Left ventricle myocardium superior (tissue), 1 donor: ENCODE data around the gene LTA. TPM values are rescaled to one million over a fixed set of nuclear protein-coding genes. Genes with fewer than 3 reads are reported as not detected.

ENCODE experiments used
- ATAC-seq: fragments of 200-7000 bp; cut with Tn5 transposase; one replicate; pipeline ENCODE4 v1.9.1; 2020; ENCODE audit warnings: mild to moderate bottlenecking, moderate library complexity
- DNase-seq: peaks from one replicate; pipeline ENCODE4 v3.0.0-alpha.2; 2020
- intact Hi-C: fragments of 100-400 bp; cut with micrococcal nuclease; formaldehyde crosslinking; loops from one replicate; pipeline ENCODE4 v1.11.0; 2022
- total RNA-seq: library from RNA; stranded (reverse); fragmentation: NEBNext Ultra II Directional; extraction: Animal tissue kit (Norgen Biotek cat#: 25700); gene quantifications from one replicate; pipeline ENCODE4 v1.2.1, GENCODE V29; 2021
- donor health status: DM: no; HTN: yes; CAD: no; lungs with severe emphysema.

LTA gene
- total RNA-seq, 1 donor from 2014 or later: not detected

DNA sequence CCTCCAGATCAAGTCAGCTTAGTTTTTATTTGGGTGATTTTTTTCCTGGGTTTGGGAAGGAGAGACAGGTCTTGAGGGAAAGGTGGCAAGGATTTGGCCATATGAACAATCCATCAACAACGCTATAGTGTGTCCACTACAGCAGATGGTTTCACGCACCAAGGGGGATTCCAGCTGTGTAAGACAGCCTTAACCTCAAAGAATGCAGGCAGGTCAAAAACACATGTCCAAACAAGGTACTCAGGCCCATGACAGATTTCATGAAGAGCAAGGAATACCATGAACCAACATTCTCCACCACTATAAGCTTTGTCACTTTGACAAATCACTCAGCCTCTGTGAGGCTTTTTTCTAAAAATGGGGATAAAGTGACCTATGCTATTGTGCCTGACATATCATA, 44.9 kb downstream of the LTA start:
- intact Hi-C loops: no loop called here
- DNase-seq (no peak), ATAC-seq (no peak)

DNA sequence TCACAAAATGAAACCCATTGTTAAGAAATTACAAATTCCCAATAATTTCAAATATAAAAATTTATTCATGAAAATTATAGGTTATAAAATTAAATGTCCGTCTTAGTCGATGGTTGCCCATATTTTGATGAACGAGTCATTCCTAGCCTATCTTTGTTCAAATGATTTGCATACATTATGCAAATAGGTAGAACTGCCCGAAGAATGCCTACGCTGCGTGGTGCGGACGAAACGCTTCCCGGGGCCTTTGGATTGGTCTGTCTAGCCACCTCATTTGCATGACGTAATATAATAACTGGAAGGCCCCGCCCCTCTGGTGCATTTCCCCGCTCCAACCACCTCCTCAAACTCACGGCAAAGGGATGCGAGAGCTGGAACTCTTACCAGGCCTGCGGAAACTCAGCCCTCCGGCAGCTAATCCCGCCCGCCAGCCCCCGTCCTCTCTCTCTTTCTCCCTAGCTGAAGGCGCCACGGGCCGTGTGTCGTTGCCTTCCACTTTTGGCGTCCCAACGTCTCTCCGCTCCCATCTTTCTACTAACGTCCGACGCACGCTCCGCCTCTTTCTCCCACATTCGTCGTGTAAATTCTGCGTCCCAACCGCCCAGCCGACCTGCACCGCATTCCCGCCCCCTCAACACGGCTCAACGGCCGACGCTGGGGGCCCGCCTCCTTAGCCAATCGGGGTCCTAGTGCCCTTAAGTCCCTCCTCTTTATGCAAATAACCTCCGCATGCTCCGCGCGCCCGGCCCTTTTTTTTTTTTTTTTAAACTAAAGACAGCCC, 47.9 kb downstream of the LTA start:
- DNase-seq (peak; percentile 98), ATAC-seq (peak; percentile 93)
- intact Hi-C loops: no loop called here

DNA sequence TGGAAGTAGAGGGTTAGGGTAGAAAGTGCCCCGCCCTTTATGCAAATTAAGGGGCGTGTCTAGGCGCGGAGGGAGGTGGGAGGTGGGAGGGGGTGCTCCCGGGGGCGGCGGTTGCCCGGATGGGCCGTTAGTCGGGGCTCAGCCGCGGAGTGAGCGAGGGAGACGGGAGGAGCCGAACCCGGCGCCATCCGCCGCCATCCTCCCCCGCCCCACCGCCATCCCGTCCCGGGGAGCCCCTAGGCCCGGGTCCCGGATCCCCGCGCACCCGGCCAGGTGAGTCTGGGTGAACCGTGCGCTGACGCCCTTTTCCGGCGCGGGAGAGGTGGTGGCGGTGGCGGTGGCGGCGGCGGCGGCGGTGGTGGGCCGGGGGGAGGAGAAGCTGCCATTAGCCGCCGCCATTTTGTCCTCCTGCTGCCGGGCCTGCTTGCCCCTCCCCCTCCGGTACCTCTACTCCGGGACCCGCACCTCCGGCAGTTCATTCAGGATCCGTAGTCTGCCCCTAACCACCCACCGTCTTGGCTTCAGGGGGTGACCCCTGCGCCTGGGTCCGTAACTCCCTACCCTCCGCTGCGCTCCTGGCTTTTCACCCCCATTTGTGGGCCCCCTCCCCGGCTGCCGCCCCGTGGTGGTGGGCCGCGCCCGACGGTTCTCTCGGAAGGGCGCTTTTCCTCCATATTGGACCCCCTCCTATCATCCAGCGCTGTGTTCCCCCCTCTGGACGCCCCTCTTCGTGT, 48.7 kb downstream of the LTA start, which contains the start of gene PRRC2A:
TSS of gene PRRC2A (plus strand) at position 130 of the 734 bp plus-strand sequence. CDS start 2,075 bp downstream, outside the sequence.
- intact Hi-C loops: no loop called here
- DNase-seq: no peak
- peak; percentile 91 for ATAC-seq

DNA sequence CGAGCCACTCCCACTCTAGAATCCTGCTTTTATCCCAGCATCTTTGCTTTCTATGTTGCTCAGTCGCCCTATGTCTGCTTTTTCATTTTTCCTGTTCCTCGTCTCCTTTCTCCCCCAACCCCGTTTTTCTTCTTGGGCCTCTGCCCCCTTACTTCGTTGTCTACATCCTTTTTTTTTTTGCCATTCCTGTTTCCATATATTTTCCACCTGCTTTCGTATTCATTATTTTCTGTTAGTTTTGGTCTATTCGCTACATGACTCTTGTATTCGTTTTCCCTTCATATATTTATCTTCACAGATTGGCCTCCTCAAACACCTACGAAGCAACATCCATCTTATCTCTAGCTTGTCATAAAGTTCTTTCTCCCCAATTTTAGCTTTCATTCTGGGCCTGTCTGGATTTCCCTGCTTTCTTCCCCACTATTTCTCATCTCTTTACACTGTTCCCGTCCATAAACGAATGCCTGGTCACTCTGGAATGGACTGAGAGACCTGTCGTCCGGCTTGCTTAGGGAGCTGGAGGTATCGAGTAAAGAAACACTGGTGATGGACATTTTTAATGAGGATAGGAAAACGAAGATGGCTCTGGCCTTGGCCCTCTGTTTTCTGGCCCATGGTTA, 49.3 kb downstream of the LTA start:
- intact Hi-C loops: no loop called here
- ATAC-seq: no peak
- DNase-seq: no peak

DNA sequence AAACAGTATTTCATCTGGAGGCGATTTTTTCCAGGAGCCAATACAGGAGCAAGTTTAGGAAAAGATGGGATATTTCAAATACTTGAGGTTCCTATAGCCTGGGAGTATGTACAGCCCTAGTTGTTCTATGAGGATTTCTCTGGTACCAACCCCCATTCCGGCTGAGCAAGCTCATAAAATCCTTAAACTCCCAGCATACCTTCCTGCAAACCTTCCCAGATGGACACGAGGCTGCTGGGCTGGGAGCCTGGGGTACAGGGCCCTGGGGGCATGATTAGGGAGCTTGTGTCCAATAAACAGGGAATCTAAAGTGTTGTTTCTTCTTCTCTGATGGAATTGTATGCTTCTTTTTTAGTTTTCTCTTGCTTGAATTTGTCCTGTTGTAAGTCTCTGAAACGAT, 49.9 kb downstream of the LTA start:
- ATAC-seq: no peak
- intact Hi-C loops: no loop called here

DNA sequence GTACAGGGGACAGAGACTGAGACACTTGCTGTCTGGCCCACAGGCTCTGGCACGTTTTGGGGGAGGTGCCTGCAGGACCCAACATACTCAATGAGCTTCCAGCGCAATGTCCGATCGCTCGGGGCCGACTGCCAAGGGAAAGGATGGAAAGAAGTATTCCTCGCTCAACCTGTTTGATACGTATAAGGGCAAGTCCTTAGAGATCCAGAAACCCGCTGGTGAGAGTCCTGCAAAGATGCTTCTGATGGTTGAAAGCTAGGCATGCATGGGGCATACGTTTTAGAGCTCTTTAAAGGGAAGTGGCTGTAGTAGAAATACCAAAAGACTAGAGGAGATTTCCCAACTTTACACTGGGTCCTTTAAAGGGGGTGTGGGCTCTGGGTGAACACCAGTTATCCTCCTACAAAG, 50.6 kb downstream of the LTA start:
- ATAC-seq (no peak), DNase-seq (peak; percentile 48)
- intact Hi-C loops: no loop called here

More for the DNA sequence above, 49.9 kb downstream of the LTA start:
- no peak for DNase-seq

Other genes with a start within 250 kb of the LTA start
- 431 TPM for gene HLA-B, start 215.1 kb upstream of the LTA start, total RNA-seq
- 10.3 TPM for gene MICA, start 168.7 kb upstream of the LTA start, total RNA-seq
- gene MICB, start 74.1 kb upstream of the LTA start, total RNA-seq: 1.7 TPM
- gene MCCD1, start 43.3 kb upstream of the LTA start, total RNA-seq: not detected
- gene DDX39B, start 30.3 kb upstream of the LTA start, total RNA-seq: 176 TPM
- 2.1 TPM for gene ATP6V1G2, start 25.7 kb upstream of the LTA start, total RNA-seq
- 12.7 TPM for gene NFKBIL1, start 24.7 kb upstream of the LTA start, total RNA-seq
- 0.35 TPM for gene TNF, start 3.3 kb downstream of the LTA start, total RNA-seq
- 0.40 TPM for gene LTB, start 10.1 kb downstream of the LTA start, total RNA-seq
- gene LST1, start 14.0 kb downstream of the LTA start, total RNA-seq: 6.9 TPM
- gene NCR3, start 20.7 kb downstream of the LTA start, total RNA-seq: not detected
- gene AIF1, start 42.9 kb downstream of the LTA start, total RNA-seq: 15.5 TPM
- gene PRRC2A, start 48.4 kb downstream of the LTA start, total RNA-seq: 76.9 TPM
- gene BAG6, start 80.4 kb downstream of the LTA start, total RNA-seq: 283 TPM
- 2.4 TPM for gene APOM, start 83.6 kb downstream of the LTA start, total RNA-seq
- 18.6 TPM for gene C6orf47, start 88.5 kb downstream of the LTA start, total RNA-seq
- gene GPANK1, start 92.7 kb downstream of the LTA start, total RNA-seq: 19.2 TPM
- gene CSNK2B, start 93.8 kb downstream of the LTA start, total RNA-seq: 111 TPM
- gene LY6G5B, start 97.7 kb downstream of the LTA start, total RNA-seq: 3.9 TPM
- 1.8 TPM for gene LY6G5C, start 108.8 kb downstream of the LTA start, total RNA-seq
- gene ABHD16A, start 131.0 kb downstream of the LTA start, total RNA-seq: 29.0 TPM
- gene LY6G6F, start 134.6 kb downstream of the LTA start, total RNA-seq: not detected
- not detected for gene LY6G6D, start 143.1 kb downstream of the LTA start, total RNA-seq
- gene LY6G6C, start 149.5 kb downstream of the LTA start, total RNA-seq: not detected
- 0.52 TPM for gene MPIG6B, start 151.1 kb downstream of the LTA start, total RNA-seq
- gene DDAH2, start 157.0 kb downstream of the LTA start, total RNA-seq: 27.6 TPM
- gene CLIC1, start 164.2 kb downstream of the LTA start, total RNA-seq: 77.4 TPM
- 1.3 TPM for gene MSH5, start 167.7 kb downstream of the LTA start, total RNA-seq
- gene SAPCD1, start 190.4 kb downstream of the LTA start, total RNA-seq: 0.47 TPM
- 12.8 TPM for gene VWA7, start 205.0 kb downstream of the LTA start, total RNA-seq
- 22.5 TPM for gene VARS1, start 223.5 kb downstream of the LTA start, total RNA-seq
- 20.1 TPM for gene LSM2, start 234.7 kb downstream of the LTA start, total RNA-seq
- gene HSPA1L, start 243.0 kb downstream of the LTA start, total RNA-seq: 2.0 TPM
- 341 TPM for gene HSPA1A, start 243.3 kb downstream of the LTA start, total RNA-seq